GM19372 (cell line): ENCODE results near the gene FRMD3.

ENCODE experiments used
- ATAC-seq: cut with Tn5 transposase; IDR thresholded peaks from one replicate; pipeline ENCODE4 v1.9.1; 2021; ENCODE audit warnings: mild to moderate bottlenecking, low read depth, moderate library complexity; ENCODE audit not compliant: unreplicated experiment

FRMD3 gene

GRCh38 chr9:83346655-83347420 is 191.4 kb downstream of the FRMD3 start:
- ATAC-seq, result no peak

- no peak for ATAC-seq
Observed at GRCh38 chr9:83343366-83343999, 194.7 kb downstream of the FRMD3 start.

DNA sequence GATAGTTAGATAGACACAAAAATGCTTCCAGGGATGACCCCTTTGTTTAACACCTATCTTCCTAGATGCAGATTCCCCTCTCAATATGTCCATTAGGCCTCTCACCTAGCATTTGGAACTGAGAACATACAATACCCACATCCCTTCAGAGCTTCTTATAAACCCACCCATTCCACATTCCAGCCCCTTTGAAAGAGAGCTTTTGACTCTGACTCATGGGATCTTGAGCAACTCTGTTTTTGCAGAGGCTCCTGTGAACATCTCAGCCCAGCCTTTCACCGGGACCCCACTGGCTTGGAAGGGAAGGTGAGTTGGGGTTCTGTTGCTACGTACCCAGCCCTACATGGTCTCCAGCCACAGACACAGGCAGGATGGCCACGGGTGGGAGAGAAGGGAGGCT is 195.5 kb downstream of the FRMD3 start:
- ATAC-seq, result no peak

GRCh38 chr9:83342006-83342405 is 196.2 kb downstream of the FRMD3 start:
- ATAC-seq, result no peak

- no peak for ATAC-seq
Observed at GRCh38 chr9:83340451-83340850, 197.8 kb downstream of the FRMD3 start.

DNA sequence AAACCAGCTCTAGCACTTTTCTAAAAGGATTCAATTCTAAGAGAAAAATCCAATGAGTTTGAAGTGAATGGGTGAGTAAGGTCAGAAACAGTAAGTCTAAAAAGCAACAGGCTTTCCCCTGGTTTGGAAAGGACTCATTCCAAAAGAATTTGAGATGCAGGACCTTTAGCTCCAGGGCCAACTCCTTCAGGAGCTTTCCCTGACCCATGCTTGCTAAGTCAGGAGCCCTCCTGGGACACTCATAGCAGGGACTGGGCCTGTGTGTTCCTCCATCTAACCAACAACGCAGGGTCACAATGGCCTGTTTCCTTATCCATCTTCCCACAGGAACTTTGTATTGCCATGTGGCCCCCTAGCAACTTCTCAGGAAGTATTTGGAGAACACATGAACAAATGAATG is 198.8 kb downstream of the FRMD3 start:
- ATAC-seq, result no peak

DNA sequence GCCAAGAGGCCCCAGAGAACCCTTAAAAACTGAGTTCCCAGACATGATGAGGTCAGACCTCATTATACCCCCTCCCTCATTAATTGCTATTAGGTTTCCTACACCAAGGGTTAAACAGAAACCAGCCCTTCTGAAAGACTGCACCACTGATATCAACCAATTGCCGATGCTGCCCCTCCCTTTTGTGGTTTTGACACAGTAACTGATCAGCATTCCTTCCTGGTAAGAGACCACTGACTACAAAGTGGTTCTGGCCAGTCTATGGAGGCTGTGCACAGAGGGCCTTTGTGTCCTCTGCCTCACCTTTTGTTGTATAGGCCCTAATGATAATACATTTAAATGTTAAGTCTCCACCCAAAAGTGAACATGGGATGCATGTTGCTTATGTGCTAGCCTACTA is 201.5 kb downstream of the FRMD3 start:
- no peak for ATAC-seq

- no peak for ATAC-seq
Observed at GRCh38 chr9:83334320-83334719, 203.9 kb downstream of the FRMD3 start.

DNA sequence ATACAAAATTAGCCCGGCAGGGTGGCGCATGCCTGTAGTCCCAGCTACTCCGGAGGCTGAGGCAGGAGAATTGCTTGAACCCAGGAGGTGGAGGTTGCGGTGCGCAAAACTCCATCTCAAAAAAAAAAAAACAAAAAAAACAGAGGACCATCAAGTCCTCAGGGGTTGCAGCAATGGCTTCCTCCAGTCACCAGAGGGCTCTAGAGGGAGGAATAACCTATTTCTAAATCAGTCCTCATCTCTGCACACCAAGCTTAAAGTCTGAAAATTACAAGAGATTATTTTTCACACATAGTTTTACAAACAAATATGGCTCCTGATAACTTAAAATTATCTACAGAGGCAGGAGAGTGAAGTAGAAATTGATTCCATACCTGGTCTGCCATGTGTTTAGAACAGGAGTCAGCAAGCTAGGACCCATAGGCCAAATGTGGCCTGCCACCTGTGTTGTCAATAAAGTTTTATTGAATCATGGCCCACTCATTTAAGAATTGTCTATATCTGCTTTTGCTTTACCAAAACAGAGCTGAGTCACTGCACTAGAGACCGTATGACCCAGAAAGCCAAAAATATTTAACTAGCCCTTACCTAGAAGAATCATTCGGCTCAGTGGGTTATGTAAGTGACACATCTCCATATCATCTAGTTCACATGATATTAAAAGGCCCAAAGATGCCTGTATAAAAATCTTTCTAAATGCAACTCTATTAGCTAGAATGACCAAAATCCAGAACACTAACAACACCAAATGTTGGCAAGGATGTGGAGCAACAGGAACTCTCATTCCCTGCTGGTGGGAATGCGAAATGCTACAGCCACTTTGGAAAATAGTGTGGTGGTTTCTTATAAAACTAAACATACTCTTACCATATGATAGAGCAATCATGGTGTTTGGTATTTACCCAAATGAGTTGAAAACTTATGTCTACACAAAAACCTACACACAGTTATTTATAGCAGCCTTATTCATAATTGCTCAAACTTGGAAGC is 207.7 kb downstream of the FRMD3 start:
- no peak for ATAC-seq

- no peak for ATAC-seq
Observed at GRCh38 chr9:83327750-83328622, 210.2 kb downstream of the FRMD3 start.

DNA sequence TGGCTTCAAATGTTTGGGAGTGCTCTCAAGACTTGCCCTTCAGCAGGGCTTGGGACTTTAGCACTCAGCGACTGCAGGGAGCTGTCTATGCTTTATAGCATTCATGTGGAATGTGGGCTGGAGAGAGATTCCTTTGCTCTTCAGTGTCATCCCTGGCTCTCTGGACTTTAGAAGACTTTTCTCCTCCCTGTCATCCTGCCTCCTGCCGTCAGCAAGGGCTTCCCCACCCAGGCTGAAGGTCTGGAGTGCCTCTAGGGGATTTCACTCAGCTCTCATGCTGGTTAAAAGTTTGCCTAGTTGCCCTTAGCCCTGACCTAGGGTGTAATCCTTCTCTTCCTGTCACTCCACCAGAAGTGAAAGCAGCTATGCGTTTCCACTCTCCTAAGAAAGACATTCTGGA is 210.9 kb downstream of the FRMD3 start:
- ATAC-seq, result no peak

DNA sequence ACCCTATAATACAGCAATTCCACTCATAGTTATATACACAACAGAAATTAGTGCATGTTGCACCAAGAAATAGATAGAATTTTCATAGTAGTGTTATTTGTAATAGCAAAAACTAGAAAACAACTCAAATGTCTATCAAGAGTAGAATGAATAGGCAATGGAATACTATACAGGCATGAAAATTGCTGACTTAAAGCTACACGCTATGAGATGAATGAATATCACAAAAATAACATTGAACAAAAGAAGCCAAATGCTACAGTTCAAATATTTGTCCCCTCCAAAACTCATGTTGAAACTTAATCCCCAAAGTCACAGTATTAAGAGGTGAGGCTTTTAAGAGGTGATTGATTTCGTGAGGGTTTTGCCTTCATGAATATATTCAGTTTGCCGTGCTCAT is 215.1 kb downstream of the FRMD3 start:
- ATAC-seq, result no peak

GRCh38 chr9:83322438-83322837 is 215.8 kb downstream of the FRMD3 start:
- ATAC-seq, result no peak

DNA sequence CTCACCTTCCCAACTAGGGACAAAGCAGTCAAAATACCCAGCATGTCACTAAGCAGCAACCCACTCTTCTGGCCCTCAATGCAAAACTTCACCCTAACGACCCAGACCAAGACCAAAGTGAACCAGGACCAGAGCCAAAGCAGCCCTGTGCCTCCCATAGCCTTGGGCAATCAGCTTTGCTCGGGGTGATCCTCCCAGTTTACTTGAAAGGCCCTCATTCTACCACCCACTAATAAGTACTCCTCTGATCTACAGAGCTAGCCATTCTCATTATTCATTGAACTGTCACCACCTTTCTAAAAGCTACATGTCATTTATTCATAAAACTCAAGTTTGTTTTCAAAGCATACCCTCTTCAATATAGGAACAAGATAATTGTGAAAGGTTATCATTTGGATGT is 221.0 kb downstream of the FRMD3 start:
- no peak for ATAC-seq

DNA sequence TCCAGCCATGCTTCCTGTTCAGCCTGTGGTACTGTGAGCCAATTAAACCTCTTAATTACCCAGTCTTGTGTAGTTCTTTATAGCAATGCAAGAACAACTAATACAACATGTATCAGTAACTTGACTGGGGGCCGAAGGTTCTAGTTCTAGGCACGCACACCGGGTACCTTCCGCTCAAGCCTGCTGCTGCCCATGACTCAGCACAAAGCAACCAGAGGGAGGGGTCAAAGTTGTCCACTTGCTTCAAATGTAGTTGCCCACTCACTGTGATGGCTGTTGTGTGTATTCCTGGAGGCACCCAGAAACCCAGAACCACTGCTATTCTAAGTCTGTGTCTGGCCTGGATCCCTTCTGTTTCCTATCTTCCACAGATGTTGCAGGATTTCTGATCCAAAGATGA is 222.6 kb downstream of the FRMD3 start:
- ATAC-seq, result no peak

- no peak for ATAC-seq
Observed at GRCh38 chr9:83313781-83314180, 224.4 kb downstream of the FRMD3 start.

DNA sequence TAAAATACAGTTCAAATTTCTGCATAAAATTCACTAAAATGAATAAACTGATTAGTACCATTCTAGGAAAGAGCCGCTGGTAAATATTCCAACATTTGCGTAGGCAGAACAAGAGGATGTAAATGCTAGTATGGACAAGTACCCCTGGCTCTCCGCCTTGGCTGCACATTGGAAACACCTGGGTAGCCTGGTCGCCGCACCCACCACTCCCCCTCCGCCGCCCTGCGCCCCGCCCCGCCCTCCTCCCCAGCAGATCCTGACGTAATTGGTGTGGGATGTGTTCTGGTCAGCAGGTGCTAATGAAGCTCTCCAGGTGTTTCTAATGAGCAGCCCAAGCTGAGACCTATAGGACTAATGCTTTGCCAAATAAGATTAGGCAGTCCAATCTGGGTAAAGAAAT is 225.7 kb downstream of the FRMD3 start:
- ATAC-seq, result no peak

- no peak for ATAC-seq
Observed at GRCh38 chr9:83307066-83307724, 231.0 kb downstream of the FRMD3 start.

- ATAC-seq, result no peak
Observed at GRCh38 chr9:83304686-83305085, 233.5 kb downstream of the FRMD3 start.

- no peak for ATAC-seq
Observed at GRCh38 chr9:83299571-83299970, 238.6 kb downstream of the FRMD3 start.
